Measurements from ENCODE around the gene SPTBN5. TPM values are rescaled to one million over a fixed set of nuclear protein-coding genes. Genes with fewer than 3 reads are reported as not detected.
A peak's percentile ranks its signal among the peaks of the same experiment; 100 is the strongest.

SPTBN5 gene
- total RNA-seq, 4 donors from 2014 or later, result 0.17 to 1.2 (median 0.68) TPM

DNA sequence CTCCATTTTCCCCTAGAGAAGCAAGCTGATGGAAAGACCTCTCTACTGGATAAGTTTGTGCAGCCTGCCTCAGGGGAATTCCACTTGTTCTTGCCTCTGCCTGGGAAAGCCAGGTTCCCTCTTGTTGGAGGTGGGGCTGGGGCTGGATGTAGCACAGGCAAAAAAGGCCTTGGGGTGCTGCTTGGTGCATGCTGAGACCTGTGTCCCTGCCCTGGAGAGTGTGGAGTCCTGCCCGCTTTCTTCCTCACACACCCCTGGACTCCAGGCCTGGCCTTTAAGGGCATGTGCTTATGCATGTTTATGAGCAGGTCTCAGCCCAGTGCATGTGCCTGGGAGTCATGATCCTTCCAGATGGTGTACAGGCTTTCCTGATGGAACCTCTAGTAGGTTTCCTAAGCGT is 89.5 kb downstream of the SPTBN5 start:
- H3K36me3 ChIP-seq, result peaks cover 0 to 21% (median 16%) of the 10 kb centered on the region in 4 donors
- peak overlapping the region; percentile 77 to 87 (median 84) for H3K27ac ChIP-seq (replicated peaks in 1 of 4)
- H3K9me3 ChIP-seq, result no peaks in the 10 kb centered on the region
- intact Hi-C loops (cut with DNase I), result no loop called here
- peaks cover 21 to 68% (median 45%) of the 10 kb centered on the region in 4 donors for H3K4me1 ChIP-seq
- no peak for DNase-seq (ENCODE audit: extremely low spot score)
- H3K27me3 ChIP-seq, result no peaks in the 10 kb centered on the region
- WGBS, result 58% methylated on average over 2 of the region's 2 CpGs
- TF ChIP-seq EP300 (IDR thresholded peaks at IDR 0.05) (no peak), POLR2AphosphoS5 (IDR thresholded peaks at IDR 0.05) (peak in 1 of 2 donors; percentile 26), POLR2A (IDR thresholded peaks at IDR 0.05; ENCODE audit: low read depth) (no peak)
- TF ChIP-seq, protein P1, sequence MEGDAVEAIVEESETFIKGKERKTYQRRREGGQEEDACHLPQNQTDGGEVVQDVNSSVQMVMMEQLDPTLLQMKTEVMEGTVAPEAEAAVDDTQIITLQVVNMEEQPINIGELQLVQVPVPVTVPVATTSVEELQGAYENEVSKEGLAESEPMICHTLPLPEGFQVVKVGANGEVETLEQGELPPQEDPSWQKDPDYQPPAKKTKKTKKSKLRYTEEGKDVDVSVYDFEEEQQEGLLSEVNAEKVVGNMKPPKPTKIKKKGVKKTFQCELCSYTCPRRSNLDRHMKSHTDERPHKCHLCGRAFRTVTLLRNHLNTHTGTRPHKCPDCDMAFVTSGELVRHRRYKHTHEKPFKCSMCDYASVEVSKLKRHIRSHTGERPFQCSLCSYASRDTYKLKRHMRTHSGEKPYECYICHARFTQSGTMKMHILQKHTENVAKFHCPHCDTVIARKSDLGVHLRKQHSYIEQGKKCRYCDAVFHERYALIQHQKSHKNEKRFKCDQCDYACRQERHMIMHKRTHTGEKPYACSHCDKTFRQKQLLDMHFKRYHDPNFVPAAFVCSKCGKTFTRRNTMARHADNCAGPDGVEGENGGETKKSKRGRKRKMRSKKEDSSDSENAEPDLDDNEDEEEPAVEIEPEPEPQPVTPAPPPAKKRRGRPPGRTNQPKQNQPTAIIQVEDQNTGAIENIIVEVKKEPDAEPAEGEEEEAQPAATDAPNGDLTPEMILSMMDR (IDR thresholded peaks at IDR 0.05), result no peak
- H3K4me3 ChIP-seq, result no peak overlapping the region

DNA sequence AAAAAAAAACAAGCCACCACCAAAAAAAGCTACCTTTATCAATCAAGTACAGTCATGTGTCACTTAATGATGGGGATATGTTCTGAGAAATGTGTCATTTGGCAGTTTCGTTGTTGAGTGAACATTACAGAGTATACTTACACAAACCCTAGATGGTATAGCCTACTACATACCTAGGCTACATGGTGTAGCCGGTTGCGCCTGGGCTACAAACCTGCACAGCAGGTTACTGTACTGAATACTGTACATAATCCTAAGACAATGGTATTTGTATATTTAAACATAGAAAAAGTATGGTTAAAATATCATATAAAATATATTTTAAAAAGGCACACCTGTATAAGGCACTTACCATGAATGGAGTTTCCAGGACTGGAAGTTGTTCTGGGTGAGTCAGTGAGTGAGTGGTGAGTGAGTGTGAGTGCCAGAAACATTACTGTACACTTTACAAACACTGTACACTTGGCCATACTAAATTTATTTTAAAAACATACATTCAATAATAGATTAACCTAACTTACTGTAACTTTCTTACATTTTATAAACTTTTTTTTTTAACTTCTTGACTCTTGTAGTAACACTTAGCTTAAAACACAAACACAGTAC is 91.9 kb downstream of the SPTBN5 start:
- no peak overlapping the region for H3K4me3 ChIP-seq
- H3K36me3 ChIP-seq, result peaks cover 0 to 22% (median 18%) of the 10 kb centered on the region in 4 donors
- intact Hi-C loops (cut with DNase I), result no loop called here
- WGBS, result 90% methylated on average over 3 of the region's 3 CpGs
- H3K9me3 ChIP-seq, result no peaks in the 10 kb centered on the region
- H3K27ac ChIP-seq (replicated peaks in 1 of 4), result peak overlapping the region in 1 of 4 donors; percentile 87
- H3K4me1 ChIP-seq, result peaks cover 31 to 74% (median 61%) of the 10 kb centered on the region in 4 donors
- no peaks in the 10 kb centered on the region for H3K27me3 ChIP-seq
- no peak for TF ChIP-seq POLR2A (IDR thresholded peaks at IDR 0.05; ENCODE audit: low read depth)
- TF ChIP-seq EP300 (IDR thresholded peaks at IDR 0.05), result no peak
- TF ChIP-seq, protein P1 (IDR thresholded peaks at IDR 0.05), result no peak
- no peak for TF ChIP-seq POLR2AphosphoS5 (IDR thresholded peaks at IDR 0.05)
- DNase-seq (ENCODE audit: extremely low spot score), result no peak

DNA sequence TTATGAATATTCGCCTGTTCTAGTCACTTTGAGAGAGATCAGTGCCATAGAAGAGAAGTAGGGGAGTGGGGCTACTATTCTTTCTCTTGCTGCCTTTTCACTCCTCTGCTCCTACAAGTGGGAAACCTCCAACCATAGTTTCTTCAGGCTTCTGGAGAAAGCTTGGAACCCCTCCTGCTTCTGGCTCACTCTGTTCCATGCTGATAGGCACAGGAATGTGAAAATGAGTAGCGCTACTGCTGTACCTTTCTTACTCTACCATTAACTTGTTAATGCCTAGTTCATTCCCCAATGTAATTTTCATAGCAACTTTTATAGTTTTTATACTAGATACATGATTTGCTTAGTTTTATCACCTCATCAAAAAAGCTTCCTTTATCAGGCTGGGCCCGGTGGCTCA is 92.7 kb downstream of the SPTBN5 start:
- intact Hi-C loops (cut with DNase I), result no loop called here
- TF ChIP-seq POLR2AphosphoS5 (IDR thresholded peaks at IDR 0.05) (no peak), POLR2A (IDR thresholded peaks at IDR 0.05; ENCODE audit: low read depth) (no peak), EP300 (IDR thresholded peaks at IDR 0.05) (no peak)
- TF ChIP-seq, protein P1 (IDR thresholded peaks at IDR 0.05), result no peak
- DNase-seq (ENCODE audit: extremely low spot score), result no peak
- Histone ChIP-seq H3K9me3 (no peaks in the 10 kb centered on the region), H3K4me3 (no peak overlapping the region), H3K36me3 (peaks cover 0 to 22% (median 18%) of the 10 kb centered on the region in 4 donors), H3K4me1 (peaks cover 32 to 74% (median 61%) of the 10 kb centered on the region in 4 donors), H3K27me3 (no peaks in the 10 kb centered on the region), H3K27ac (replicated peaks in 1 of 4) (peak overlapping the region in 1 of 4 donors; percentile 25)
- WGBS, result 88% methylated on average over 3 of the region's 3 CpGs

DNA sequence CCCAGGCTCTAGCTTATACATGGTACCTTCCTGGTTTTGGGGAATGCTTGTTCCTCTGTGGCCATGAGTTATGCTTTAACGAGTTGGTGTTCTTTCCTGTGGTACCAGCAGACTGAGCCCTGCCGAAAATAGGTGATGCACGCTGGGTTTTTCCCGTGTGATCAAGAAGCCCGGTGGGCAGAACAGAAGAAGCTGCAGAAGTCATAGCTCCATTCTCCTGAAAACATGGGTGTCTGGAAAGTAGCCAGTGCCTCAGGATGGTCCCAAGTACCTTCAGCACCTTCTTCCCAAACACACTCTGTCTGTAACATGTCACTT is 94.4 kb downstream of the SPTBN5 start:
- H3K27me3 ChIP-seq, result no peaks in the 10 kb centered on the region
- intact Hi-C loops (cut with DNase I), result no loop called here
- peaks cover 29 to 72% (median 55%) of the 10 kb centered on the region in 4 donors for H3K4me1 ChIP-seq
- TF ChIP-seq EP300 (IDR thresholded peaks at IDR 0.05) (no peak), POLR2AphosphoS5 (IDR thresholded peaks at IDR 0.05) (no peak), POLR2A (IDR thresholded peaks at IDR 0.05; ENCODE audit: low read depth) (no peak)
- TF ChIP-seq, protein P1 (IDR thresholded peaks at IDR 0.05), result no peak
- no peak overlapping the region for H3K4me3 ChIP-seq
- 88% methylated on average over 5 of the region's 5 CpGs for whole genome bisulfite sequencing
- H3K9me3 ChIP-seq, result no peaks in the 10 kb centered on the region
- no peak overlapping the region for H3K27ac ChIP-seq (replicated peaks in 1 of 4)
- H3K36me3 ChIP-seq, result peaks cover 0 to 22% (median 18%) of the 10 kb centered on the region in 4 donors
- no peak for DNase-seq (ENCODE audit: extremely low spot score)

Data from esophagus muscularis mucosa (tissue), 4 donors.